ENCODE results near the gene DBF4B.
"Not testable (repeated sequence)": the region's sequence is repeated elsewhere in the genome, so short reads cannot be mapped to it uniquely, and the experiment has no call there.

The DBF4B gene

DNA sequence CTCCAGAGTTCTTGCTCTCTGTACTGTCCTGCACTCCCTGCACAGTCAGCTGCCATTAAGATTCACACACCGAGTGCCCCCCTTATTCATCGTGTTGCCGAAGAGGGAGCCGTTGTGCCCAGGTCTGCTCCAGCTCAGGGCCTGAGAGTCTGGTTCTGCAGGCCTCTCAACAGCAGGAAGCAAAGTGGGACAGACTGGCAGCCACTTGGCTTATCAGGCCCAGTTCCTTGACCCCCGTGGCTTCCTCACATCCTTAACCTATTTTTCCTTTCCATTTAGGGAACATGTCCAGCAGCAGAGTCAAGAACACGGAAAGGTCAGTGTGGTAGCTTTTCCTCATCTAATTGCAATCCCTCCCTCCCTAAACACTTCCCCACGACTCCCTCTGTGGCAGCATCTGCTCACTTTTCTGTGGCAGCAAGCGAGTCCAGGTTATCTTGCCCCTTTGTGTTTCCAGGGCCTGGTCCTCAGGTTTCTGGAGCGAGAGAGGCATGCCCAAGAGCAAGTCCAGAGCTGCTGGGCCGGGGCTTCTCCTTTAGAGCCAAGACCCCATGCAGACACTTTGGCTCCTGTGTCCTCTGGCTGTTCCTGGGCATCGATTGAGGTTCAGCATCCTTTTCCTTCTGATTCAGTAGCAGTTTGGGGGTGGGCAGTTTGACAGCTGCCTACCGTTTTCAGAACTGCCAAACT is 28.2 kb downstream of the DBF4B start:
- H3K4me1 ChIP-seq (ENCODE audit: control insufficient read depth, low read depth, low read length), result no peaks in the 10 kb centered on the region

DNA sequence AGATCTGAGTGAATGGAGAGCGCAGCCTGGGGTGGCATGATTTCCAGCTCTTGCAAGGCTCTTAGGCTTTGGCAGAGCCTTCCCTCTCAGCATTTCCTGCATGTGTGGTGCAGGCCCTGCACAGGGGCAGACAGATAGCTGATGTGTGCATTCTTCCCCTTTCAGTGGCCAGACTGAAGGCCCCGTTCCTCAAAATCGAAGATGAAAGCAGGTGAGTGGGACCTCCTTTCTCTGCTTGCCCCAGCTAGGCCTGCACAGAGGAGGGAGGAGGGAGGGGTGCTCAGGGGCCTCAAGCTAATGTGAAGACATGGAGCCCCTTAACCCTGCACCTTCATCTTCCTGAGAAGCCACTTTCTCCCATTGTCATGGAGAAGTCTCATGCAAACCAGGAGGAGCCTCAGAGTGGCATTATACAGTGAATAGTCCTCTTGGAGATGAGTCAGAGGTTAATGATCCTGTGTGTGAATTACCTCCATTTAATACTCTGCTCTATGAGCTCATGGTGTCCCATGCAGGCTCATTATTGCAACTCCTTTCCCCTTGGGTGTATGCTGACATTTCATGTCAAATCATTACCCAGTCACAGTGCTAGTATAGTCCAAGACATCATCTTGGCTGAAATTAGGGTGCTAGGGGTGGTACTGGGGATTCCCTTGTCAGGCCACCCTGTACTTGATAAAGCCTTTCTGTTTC is 29.9 kb downstream of the DBF4B start:
- Histone ChIP-seq H3K18ac (ENCODE audit: low read length) (no peak overlapping the region), H3K36me3 (ENCODE audit: control insufficient read depth, insufficient read depth, low read length) (peaks cover 12% of the 10 kb centered on the region), H2BK15ac (replicated peaks; ENCODE audit: low read depth) (no peak overlapping the region), H3K27me3 (ENCODE audit: insufficient read depth, low read length, poor library complexity) (no peaks in the 10 kb centered on the region), H4K5ac (ENCODE audit: low read length) (no peak overlapping the region), H3K4me1 (ENCODE audit: control insufficient read depth, low read depth, low read length) (no peaks in the 10 kb centered on the region), H2AK5ac (ENCODE audit: low read length) (no peak overlapping the region), H3K4me3 (ENCODE audit: low read length) (no peak overlapping the region), H3K9ac (ENCODE audit: low read length) (no peak overlapping the region), H3K4me2 (ENCODE audit: low read length) (no peak overlapping the region), H2BK5ac (ENCODE audit: low read length) (no peak overlapping the region), H3K56ac (ENCODE audit: low read length) (no peak overlapping the region), H3K79me2 (ENCODE audit: control insufficient read depth, insufficient read depth, low read length) (no peaks in the 10 kb centered on the region), H3K27ac (ENCODE audit: low read depth, low read length) (no peak overlapping the region), H3K79me1 (ENCODE audit: low read length) (no peaks in the 10 kb centered on the region), H2BK120ac (ENCODE audit: low read depth, low read length) (no peak overlapping the region), H3K23ac (ENCODE audit: low read length) (no peak overlapping the region), H4K8ac (ENCODE audit: low read depth, low read length) (no peak overlapping the region), H3K4ac (ENCODE audit: low read depth, low read length) (no peak overlapping the region)
- no CpG with 5 or more reads among the region's 3 CpGs for WGBS (ENCODE audit: extremely low coverage, insufficient coverage, low lambda C conversion rate)
- no peak for DNase-seq

More for the DNA sequence above, 28.2 kb downstream of the DBF4B start:
- WGBS (ENCODE audit: extremely low coverage, insufficient coverage, low lambda C conversion rate), result no CpG with 5 or more reads among the region's 12 CpGs
- H2BK5ac ChIP-seq (ENCODE audit: low read length), result no peak overlapping the region
- no peak overlapping the region for H3K4me3 ChIP-seq (ENCODE audit: low read length)
- DNase-seq, result no peak
- no peak overlapping the region for H3K9ac ChIP-seq (ENCODE audit: low read length)
- peaks cover 12% of the 10 kb centered on the region for H3K36me3 ChIP-seq (ENCODE audit: control insufficient read depth, insufficient read depth, low read length)
- H3K27me3 ChIP-seq (ENCODE audit: insufficient read depth, low read length, poor library complexity), result no peaks in the 10 kb centered on the region
- H3K23ac ChIP-seq (ENCODE audit: low read length), result no peak overlapping the region
- no peak overlapping the region for H3K18ac ChIP-seq (ENCODE audit: low read length)
- no peak overlapping the region for H3K4me2 ChIP-seq (ENCODE audit: low read length)
- H4K5ac ChIP-seq (ENCODE audit: low read length), result no peak overlapping the region
- H3K4ac ChIP-seq (ENCODE audit: low read depth, low read length), result no peak overlapping the region
- no peak overlapping the region for H3K27ac ChIP-seq (ENCODE audit: low read depth, low read length)
- no peak overlapping the region for H3K56ac ChIP-seq (ENCODE audit: low read length)
- H3K79me1 ChIP-seq (ENCODE audit: low read length), result no peaks in the 10 kb centered on the region
- no peak overlapping the region for H2AK5ac ChIP-seq (ENCODE audit: low read length)
- H2BK120ac ChIP-seq (ENCODE audit: low read depth, low read length), result no peak overlapping the region
- no peaks in the 10 kb centered on the region for H3K79me2 ChIP-seq (ENCODE audit: control insufficient read depth, insufficient read depth, low read length)
- H2BK15ac ChIP-seq (replicated peaks; ENCODE audit: low read depth), result no peak overlapping the region
- H4K8ac ChIP-seq (ENCODE audit: low read depth, low read length), result no peak overlapping the region

DNA sequence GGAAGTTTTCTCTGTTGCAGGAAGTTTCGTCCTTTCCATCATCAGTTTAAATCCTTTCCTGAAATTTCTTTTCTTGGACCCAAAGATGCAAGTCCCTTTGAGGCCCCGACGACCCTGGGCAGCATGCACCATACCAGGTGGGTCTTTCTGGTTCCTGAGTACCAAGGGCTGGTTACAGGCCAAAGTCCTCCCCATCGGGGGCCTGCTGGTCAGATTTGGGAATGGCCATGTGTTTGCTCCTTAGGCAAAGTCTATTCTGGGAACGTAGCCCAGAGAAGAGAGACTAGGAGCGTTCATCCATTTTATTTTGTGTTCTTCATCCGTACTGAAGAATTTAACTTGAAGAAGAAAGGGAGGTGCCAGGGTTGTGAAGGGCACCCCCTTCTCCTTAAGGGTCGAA is 32.9 kb downstream of the DBF4B start:
- no CpG with 5 or more reads among the region's 8 CpGs for WGBS (ENCODE audit: extremely low coverage, insufficient coverage, low lambda C conversion rate)
- Histone ChIP-seq H3K36me3 (ENCODE audit: control insufficient read depth, insufficient read depth, low read length) (peaks cover 9% of the 10 kb centered on the region), H2BK5ac (ENCODE audit: low read length) (no peak overlapping the region)

DNA sequence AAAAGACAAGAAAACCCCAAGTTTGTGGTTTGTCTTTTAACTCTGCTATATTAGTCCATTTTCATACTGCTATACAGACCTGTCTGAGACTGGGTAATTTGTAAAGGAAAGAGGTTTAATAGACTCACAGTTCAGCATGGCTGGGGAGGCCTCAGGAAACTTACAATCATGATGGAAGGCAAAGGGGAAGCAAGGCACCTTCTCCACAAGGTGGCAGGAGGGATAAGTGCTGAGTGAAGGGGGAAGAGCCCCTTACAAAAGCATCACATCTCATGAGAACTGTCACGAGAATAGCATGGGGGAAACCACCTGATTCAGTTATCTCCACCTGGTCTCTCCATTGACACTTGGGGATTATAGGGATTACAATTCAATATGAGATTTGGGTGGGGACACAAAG is 36.8 kb downstream of the DBF4B start:
- peaks cover 6% of the 10 kb centered on the region for H3K36me3 ChIP-seq (ENCODE audit: control insufficient read depth, insufficient read depth, low read length)
- H3K4ac ChIP-seq (ENCODE audit: low read depth, low read length), result no peak overlapping the region
- no CpG with 5 or more reads among the region's 1 CpG for WGBS (ENCODE audit: extremely low coverage, insufficient coverage, low lambda C conversion rate)
- no peaks in the 10 kb centered on the region for H3K27me3 ChIP-seq (ENCODE audit: insufficient read depth, low read length, poor library complexity)
- no peak overlapping the region for H3K18ac ChIP-seq (ENCODE audit: low read length)
- no peak overlapping the region for H2BK15ac ChIP-seq (replicated peaks; ENCODE audit: low read depth)
- H3K79me1 ChIP-seq (ENCODE audit: low read length), result no peaks in the 10 kb centered on the region
- no peak overlapping the region for H3K4me3 ChIP-seq (ENCODE audit: low read length)
- no peak overlapping the region for H4K5ac ChIP-seq (ENCODE audit: low read length)
- H3K79me2 ChIP-seq (ENCODE audit: control insufficient read depth, insufficient read depth, low read length), result no peaks in the 10 kb centered on the region
- H3K9ac ChIP-seq (ENCODE audit: low read length), result no peak overlapping the region
- no peak overlapping the region for H4K8ac ChIP-seq (ENCODE audit: low read depth, low read length)
- no peaks in the 10 kb centered on the region for H3K4me1 ChIP-seq (ENCODE audit: control insufficient read depth, low read depth, low read length)
- no peak overlapping the region for H2BK5ac ChIP-seq (ENCODE audit: low read length)
- no peak overlapping the region for H3K56ac ChIP-seq (ENCODE audit: low read length)
- H3K27ac ChIP-seq (ENCODE audit: low read depth, low read length), result no peak overlapping the region
- no peak overlapping the region for H3K23ac ChIP-seq (ENCODE audit: low read length)
- no peak overlapping the region for H2AK5ac ChIP-seq (ENCODE audit: low read length)
- no peak overlapping the region for H2BK120ac ChIP-seq (ENCODE audit: low read depth, low read length)
- peak; percentile 73 for DNase-seq
- H3K4me2 ChIP-seq (ENCODE audit: low read length), result no peak overlapping the region

More for the DNA sequence above, 32.9 kb downstream of the DBF4B start:
- Histone ChIP-seq H3K27ac (ENCODE audit: low read depth, low read length) (no peak overlapping the region), H3K9ac (ENCODE audit: low read length) (no peak overlapping the region), H3K27me3 (ENCODE audit: insufficient read depth, low read length, poor library complexity) (no peaks in the 10 kb centered on the region), H2AK5ac (ENCODE audit: low read length) (no peak overlapping the region), H3K79me2 (ENCODE audit: control insufficient read depth, insufficient read depth, low read length) (no peaks in the 10 kb centered on the region), H3K79me1 (ENCODE audit: low read length) (no peaks in the 10 kb centered on the region), H3K4me2 (ENCODE audit: low read length) (no peak overlapping the region), H3K18ac (ENCODE audit: low read length) (no peak overlapping the region), H4K8ac (ENCODE audit: low read depth, low read length) (no peak overlapping the region), H2BK15ac (replicated peaks; ENCODE audit: low read depth) (no peak overlapping the region), H3K4me3 (ENCODE audit: low read length) (no peak overlapping the region), H3K4ac (ENCODE audit: low read depth, low read length) (no peak overlapping the region), H4K5ac (ENCODE audit: low read length) (no peak overlapping the region), H3K23ac (ENCODE audit: low read length) (no peak overlapping the region), H2BK120ac (ENCODE audit: low read depth, low read length) (no peak overlapping the region), H3K56ac (ENCODE audit: low read length) (no peak overlapping the region), H3K4me1 (ENCODE audit: control insufficient read depth, low read depth, low read length) (no peaks in the 10 kb centered on the region)
- DNase-seq, result no peak

DNA sequence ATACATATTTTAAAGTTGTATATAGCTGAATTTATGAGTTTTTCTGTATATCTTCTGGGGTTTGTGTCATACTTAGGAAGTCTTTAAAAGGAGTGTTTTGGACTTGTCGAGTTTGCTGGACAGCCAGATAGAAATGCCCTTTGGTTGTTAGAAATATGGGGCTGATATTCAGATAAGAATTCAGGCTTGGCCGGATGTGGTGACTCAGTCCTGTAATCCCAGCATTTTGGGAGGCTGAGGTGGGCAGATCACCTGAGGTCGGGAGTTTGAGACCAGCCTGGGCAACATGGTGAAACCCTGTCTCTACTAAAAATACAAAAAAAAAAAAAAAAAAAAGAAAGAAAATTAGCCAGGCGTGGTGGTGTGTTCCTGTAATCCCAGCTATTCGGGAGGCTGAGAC is 37.3 kb downstream of the DBF4B start:
- not testable (repeated sequence) for H3K23ac ChIP-seq (ENCODE audit: low read length); H3K4ac ChIP-seq (ENCODE audit: low read depth, low read length); H2BK15ac ChIP-seq (replicated peaks; ENCODE audit: low read depth); H3K27me3 ChIP-seq (ENCODE audit: insufficient read depth, low read length, poor library complexity); H3K4me3 ChIP-seq (ENCODE audit: low read length); H2AK5ac ChIP-seq (ENCODE audit: low read length); H3K4me1 ChIP-seq (ENCODE audit: control insufficient read depth, low read depth, low read length); H4K8ac ChIP-seq (ENCODE audit: low read depth, low read length); H2BK120ac ChIP-seq (ENCODE audit: low read depth, low read length); H4K5ac ChIP-seq (ENCODE audit: low read length); H3K9ac ChIP-seq (ENCODE audit: low read length); H3K56ac ChIP-seq (ENCODE audit: low read length); H3K4me2 ChIP-seq (ENCODE audit: low read length); H3K79me1 ChIP-seq (ENCODE audit: low read length); DNase-seq; H3K18ac ChIP-seq (ENCODE audit: low read length); H3K27ac ChIP-seq (ENCODE audit: low read depth, low read length); H2BK5ac ChIP-seq (ENCODE audit: low read length); H3K36me3 ChIP-seq (ENCODE audit: control insufficient read depth, insufficient read depth, low read length); H3K79me2 ChIP-seq (ENCODE audit: control insufficient read depth, insufficient read depth, low read length)
- no CpG with 5 or more reads among the region's 5 CpGs for WGBS (ENCODE audit: extremely low coverage, insufficient coverage, low lambda C conversion rate)

DNA sequence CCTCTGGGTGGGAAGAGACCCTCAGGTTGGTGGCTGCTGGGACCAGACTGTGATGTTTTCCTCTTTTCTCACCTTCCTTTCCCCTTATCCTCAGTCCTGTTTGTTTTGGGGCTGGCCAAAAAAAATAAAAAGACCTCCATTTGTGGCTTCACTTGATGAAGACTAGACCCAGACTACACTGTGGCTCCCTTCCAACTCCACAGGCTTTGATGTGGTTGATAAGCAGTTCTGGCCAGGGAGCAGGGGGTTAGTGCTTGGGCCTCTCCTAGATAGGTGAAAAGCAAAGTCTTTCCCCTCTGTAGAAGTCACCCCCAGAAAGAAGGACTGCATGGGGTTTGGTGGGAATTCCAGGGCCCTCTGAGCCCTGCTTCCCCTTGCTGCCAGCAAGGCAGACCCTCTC is 39.1 kb downstream of the DBF4B start:
- Histone ChIP-seq H4K5ac (ENCODE audit: low read length) (no peak overlapping the region), H2BK15ac (replicated peaks; ENCODE audit: low read depth) (no peak overlapping the region), H3K4ac (ENCODE audit: low read depth, low read length) (no peak overlapping the region), H3K9ac (ENCODE audit: low read length) (no peak overlapping the region), H3K56ac (ENCODE audit: low read length) (no peak overlapping the region), H2BK5ac (ENCODE audit: low read length) (no peak overlapping the region), H2BK120ac (ENCODE audit: low read depth, low read length) (no peak overlapping the region), H3K79me1 (ENCODE audit: low read length) (no peaks in the 10 kb centered on the region), H3K18ac (ENCODE audit: low read length) (no peak overlapping the region), H3K27me3 (ENCODE audit: insufficient read depth, low read length, poor library complexity) (no peaks in the 10 kb centered on the region), H3K36me3 (ENCODE audit: control insufficient read depth, insufficient read depth, low read length) (peaks cover 6% of the 10 kb centered on the region), H3K23ac (ENCODE audit: low read length) (no peak overlapping the region), H2AK5ac (ENCODE audit: low read length) (no peak overlapping the region), H4K8ac (ENCODE audit: low read depth, low read length) (no peak overlapping the region), H3K27ac (ENCODE audit: low read depth, low read length) (no peak overlapping the region), H3K4me1 (ENCODE audit: control insufficient read depth, low read depth, low read length) (no peaks in the 10 kb centered on the region), H3K4me2 (ENCODE audit: low read length) (no peak overlapping the region), H3K79me2 (ENCODE audit: control insufficient read depth, insufficient read depth, low read length) (no peaks in the 10 kb centered on the region), H3K4me3 (ENCODE audit: low read length) (no peak overlapping the region)
- DNase-seq, result no peak

Measured in mesendoderm (in vitro differentiated cells).